Mesenchymal stem cell (in vitro differentiated cells and primary cell): Measurements from ENCODE around the gene PLVAP.

Source experiments
- DNase-seq: peaks from one replicate; pipeline ENCODE4 v3.0.0-alpha.2; 2013
- H2AFZ ChIP-seq: one replicate; pipeline ENCODE4 v1.6.1; 2013; ENCODE audit warnings: low read depth, mild to moderate bottlenecking, control low read depth, inconsistent platforms, low read length, moderate library complexity
- H2AK5ac ChIP-seq: 2 replicates; pipeline ENCODE4 v1.6.1; 2013; ENCODE audit warnings: low read length, moderate library complexity, mild to moderate bottlenecking, inconsistent platforms; ENCODE audit not compliant: severe bottlenecking
- H2BK120ac ChIP-seq: one replicate; pipeline ENCODE4 v1.6.1; 2013; ENCODE audit warnings: low read depth, mild to moderate bottlenecking, inconsistent platforms, low read length, moderate library complexity
- H2BK12ac ChIP-seq, 2 experiments: one replicate each; pipeline ENCODE4 v1.6.1; 2013; ENCODE audit warnings: inconsistent platforms in 2 of 2, low read length in 2 of 2, mild to moderate bottlenecking in 2 of 2, moderate library complexity in 2 of 2, control low read depth in 1 of 2
- H2BK15ac ChIP-seq: one replicate; pipeline ENCODE4 v1.6.1; 2013; ENCODE audit warnings: mild to moderate bottlenecking, low read depth, inconsistent platforms; ENCODE audit not compliant: poor library complexity, severe bottlenecking
- H2BK5ac ChIP-seq: 2 replicates; pipeline ENCODE4 v1.6.1; 2013; ENCODE audit warnings: low read depth, mild to moderate bottlenecking, low read length, control low read depth, inconsistent platforms; ENCODE audit not compliant: poor library complexity, severe bottlenecking
- H3K14ac ChIP-seq, 2 experiments: one replicate each; pipeline ENCODE4 v1.6.1; 2013; ENCODE audit warnings: inconsistent platforms in 2 of 2, low read length in 2 of 2, control low read depth in 1 of 2, mild to moderate bottlenecking in 1 of 2, moderate library complexity in 1 of 2
- H3K18ac ChIP-seq, 2 experiments: one replicate each; pipeline ENCODE4 v1.6.1; 2013; ENCODE audit warnings: inconsistent platforms in 2 of 2, low read length in 2 of 2, control low read depth in 1 of 2, low read depth in 1 of 2, mild to moderate bottlenecking in 1 of 2
- H3K23ac ChIP-seq, 2 experiments: one replicate each; pipeline ENCODE4 v1.6.1; 2013; ENCODE audit warnings: inconsistent platforms in 2 of 2, low read length in 2 of 2, mild to moderate bottlenecking in 2 of 2, moderate library complexity in 2 of 2, control low read depth in 1 of 2
- H3K27ac ChIP-seq: 2 replicates; pipeline ENCODE4 v1.5.1; 2013; ENCODE audit warnings: mild to moderate bottlenecking, moderate library complexity, low read length, control low read depth, inconsistent platforms; ENCODE audit not compliant: poor library complexity, severe bottlenecking
- H3K27me3 ChIP-seq, 2 experiments: 2 replicates each; pipeline versions ENCODE4 v1.6.1 to v1.7.0; 2013; ENCODE audit warnings: low read length in 2 of 2, mild to moderate bottlenecking in 2 of 2, moderate library complexity in 2 of 2, control low read depth in 1 of 2, inconsistent platforms in 1 of 2; ENCODE audit not compliant: control insufficient read depth in 1 of 2, insufficient read depth in 1 of 2
- H3K36me3 ChIP-seq, 2 experiments: 2 replicates each; pipeline versions ENCODE4 v1.6.1 to v1.7.0; 2013; ENCODE audit warnings: low read length in 2 of 2, control low read depth in 1 of 2, inconsistent platforms in 1 of 2, low read depth in 1 of 2, mild to moderate bottlenecking in 1 of 2; ENCODE audit not compliant: insufficient read depth in 2 of 2, control insufficient read depth in 1 of 2
- H3K4ac ChIP-seq, 2 experiments: one replicate each; pipeline ENCODE4 v1.6.1; 2013; ENCODE audit warnings: inconsistent platforms in 2 of 2, low read length in 2 of 2, mild to moderate bottlenecking in 2 of 2, moderate library complexity in 2 of 2, control low read depth in 1 of 2, low read depth in 1 of 2
- H3K4me1 ChIP-seq: 2 replicates; pipeline ENCODE4 v1.6.1; 2013; ENCODE audit warnings: low read depth, low read length, control low read depth; ENCODE audit not compliant: control insufficient read depth, insufficient read depth
- H3K4me2 ChIP-seq: 2 replicates; pipeline ENCODE4 v1.6.1; 2013; ENCODE audit warnings: low read length, mild to moderate bottlenecking, inconsistent platforms; ENCODE audit not compliant: poor library complexity, severe bottlenecking
- H3K4me3 ChIP-seq, 2 experiments: 2 replicates each; pipeline versions ENCODE4 v1.5.1 to v1.7.0; 2013; ENCODE audit warnings: low read length in 2 of 2, mild to moderate bottlenecking in 2 of 2, control low read depth in 1 of 2, low read depth in 1 of 2; ENCODE audit not compliant: insufficient read depth in 1 of 2
- H3K79me1 ChIP-seq: replicated peaks from 2 replicates; pipeline ENCODE4 v1.6.1; 2013; ENCODE audit warnings: mild to moderate bottlenecking, control low read depth, low read length, inconsistent platforms; ENCODE audit not compliant: poor library complexity, severe bottlenecking
- H3K9ac ChIP-seq: 2 replicates; pipeline ENCODE4 v1.7.0; 2013; ENCODE audit warnings: mild to moderate bottlenecking, low read length, moderate library complexity
- H3K9me3 ChIP-seq: 2 replicates; pipeline ENCODE4 v1.7.0; 2013; ENCODE audit warnings: mild to moderate bottlenecking, low read length; ENCODE audit not compliant: control insufficient read depth
- H4K8ac ChIP-seq: one replicate; pipeline ENCODE4 v1.6.1; 2013; ENCODE audit warnings: inconsistent platforms, mild to moderate bottlenecking, low read length, moderate library complexity
- H4K91ac ChIP-seq: one replicate; pipeline ENCODE4 v1.6.1; 2013; ENCODE audit warnings: mild to moderate bottlenecking, low read length, inconsistent platforms
- whole genome bisulfite sequencing: methylation state at CpG from one replicate; pipeline ENCODE4 v1.1.7; 2013; ENCODE audit warnings: mixed read lengths; 5-methylcytosine and 5-hydroxymethylcytosine counted together

Gene PLVAP

GRCh38 chr19:17418710-17419109 is 41.6 kb upstream of the PLVAP start:
- Histone ChIP-seq H3K4me2 (no peak overlapping the region), H3K27me3 (peaks cover 6 to 23% of the 10 kb centered on the region in 2 experiments), H2BK5ac (no peak overlapping the region), H4K91ac (no peak overlapping the region), H4K8ac (peak overlapping the region; percentile 81), H3K4me3 (peak overlapping the region in 1 of 2 experiments; percentile 79), H3K36me3 (peaks cover 12 to 13% of the 10 kb centered on the region in 2 experiments), H2AFZ (no peak overlapping the region), H2BK120ac (peak overlapping the region; percentile 83), H3K14ac (no peak overlapping the region), H3K18ac (peak overlapping the region; percentile 66 to 95), H3K27ac (no peak overlapping the region), H2BK12ac (no peak overlapping the region), H3K4ac (peak overlapping the region in 1 of 2 experiments; percentile 99), H3K23ac (no peak overlapping the region), H3K79me1 (peaks cover 11% of the 10 kb centered on the region), H2BK15ac (no peak overlapping the region), H3K4me1 (peaks cover 8% of the 10 kb centered on the region), H3K9ac (peak overlapping the region; percentile 89), H3K9me3 (no peaks in the 10 kb centered on the region), H2AK5ac (peak overlapping the region; percentile 98)
- WGBS: 82% methylated on average over 1 of the region's 3 CpGs
- DNase-seq: peak; percentile 51

DNA sequence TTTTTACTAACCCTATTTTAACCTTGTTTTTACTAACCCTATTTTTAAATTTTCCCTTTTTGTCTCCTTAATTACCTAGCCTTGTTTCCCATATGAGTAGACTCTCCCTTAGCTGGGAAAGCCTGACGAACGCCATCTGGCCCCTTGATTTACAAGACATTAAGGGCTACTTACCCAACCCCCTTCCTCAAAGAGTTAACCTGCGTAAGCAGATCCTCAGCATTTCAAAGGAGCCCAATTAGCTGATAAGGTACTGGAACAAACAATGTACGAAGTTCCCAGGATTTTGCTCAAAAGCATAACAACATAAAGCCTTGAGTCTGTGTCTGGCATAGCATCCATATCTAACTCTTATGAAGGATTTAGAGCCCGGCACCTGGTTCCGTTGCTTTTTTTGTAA is 38.0 kb upstream of the PLVAP start:
- Histone ChIP-seq H3K4me1 (peaks cover 2% of the 10 kb centered on the region), H2BK5ac (no peak overlapping the region), H4K8ac (peak overlapping the region; percentile 72), H3K23ac (no peak overlapping the region), H3K27me3 (peaks cover 6 to 31% of the 10 kb centered on the region in 2 experiments), H3K36me3 (no peaks in the 10 kb centered on the region), H2BK120ac (peak overlapping the region; percentile 79), H2AFZ (no peak overlapping the region), H3K79me1 (peaks cover 4% of the 10 kb centered on the region), H3K9ac (peak overlapping the region; percentile 36), H3K4me3 (no peak overlapping the region), H3K18ac (peak overlapping the region in 1 of 2 experiments; percentile 54), H3K4me2 (no peak overlapping the region), H4K91ac (no peak overlapping the region), H2AK5ac (no peak overlapping the region), H3K27ac (no peak overlapping the region), H3K14ac (no peak overlapping the region), H3K9me3 (no peaks in the 10 kb centered on the region), H3K4ac (peak overlapping the region in 1 of 2 experiments; percentile 84), H2BK15ac (no peak overlapping the region), H2BK12ac (peak overlapping the region in 1 of 2 experiments; percentile 84)
- DNase-seq: peak; percentile 49
- 21% methylated on average over 4 of the region's 6 CpGs for WGBS

DNA sequence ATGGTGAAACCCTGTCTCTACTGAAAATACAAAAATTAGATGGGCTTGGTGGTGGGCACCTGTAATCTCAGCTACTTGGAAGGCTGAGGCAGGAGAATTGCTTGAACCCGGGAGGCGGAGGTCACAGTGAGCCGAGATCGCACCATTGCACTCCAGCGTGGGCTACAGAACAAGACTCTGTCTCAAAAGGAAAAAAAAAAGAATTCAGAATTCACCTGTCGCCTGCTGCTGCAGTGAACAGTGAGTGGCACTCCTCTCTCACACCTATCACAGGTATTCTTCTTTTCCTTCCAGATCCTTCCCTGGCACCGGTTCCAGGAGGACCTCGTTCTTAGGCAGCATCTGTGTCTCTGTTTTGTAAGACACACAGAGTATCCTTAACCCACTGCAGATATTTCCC is 37.0 kb upstream of the PLVAP start:
- peaks cover 6 to 31% of the 10 kb centered on the region in 2 experiments for H3K27me3 ChIP-seq
- H2BK12ac ChIP-seq: peak overlapping the region; percentile 97 to 98
- H3K4me1 ChIP-seq: peaks cover 2% of the 10 kb centered on the region
- no peak overlapping the region for H3K23ac ChIP-seq
- no peak overlapping the region for H3K4me2 ChIP-seq
- H2AK5ac ChIP-seq: no peak overlapping the region
- no peak overlapping the region for H2BK5ac ChIP-seq
- H2AFZ ChIP-seq: no peak overlapping the region
- H3K4me3 ChIP-seq: no peak overlapping the region
- no peak overlapping the region for H3K9ac ChIP-seq
- peak overlapping the region in 1 of 2 experiments; percentile 75 for H3K4ac ChIP-seq
- H3K14ac ChIP-seq: peak overlapping the region in 1 of 2 experiments; percentile 32
- H2BK120ac ChIP-seq: peak overlapping the region; percentile 89
- no peaks in the 10 kb centered on the region for H3K36me3 ChIP-seq
- H3K79me1 ChIP-seq: peaks cover 2% of the 10 kb centered on the region
- WGBS: 97% methylated on average over 8 of the region's 8 CpGs
- peak overlapping the region; percentile 43 to 76 for H3K18ac ChIP-seq
- peak overlapping the region; percentile 61 for H4K91ac ChIP-seq
- no peak overlapping the region for H3K27ac ChIP-seq
- DNase-seq: no peak
- H2BK15ac ChIP-seq: no peak overlapping the region
- H4K8ac ChIP-seq: peak overlapping the region; percentile 72
- no peaks in the 10 kb centered on the region for H3K9me3 ChIP-seq

DNA sequence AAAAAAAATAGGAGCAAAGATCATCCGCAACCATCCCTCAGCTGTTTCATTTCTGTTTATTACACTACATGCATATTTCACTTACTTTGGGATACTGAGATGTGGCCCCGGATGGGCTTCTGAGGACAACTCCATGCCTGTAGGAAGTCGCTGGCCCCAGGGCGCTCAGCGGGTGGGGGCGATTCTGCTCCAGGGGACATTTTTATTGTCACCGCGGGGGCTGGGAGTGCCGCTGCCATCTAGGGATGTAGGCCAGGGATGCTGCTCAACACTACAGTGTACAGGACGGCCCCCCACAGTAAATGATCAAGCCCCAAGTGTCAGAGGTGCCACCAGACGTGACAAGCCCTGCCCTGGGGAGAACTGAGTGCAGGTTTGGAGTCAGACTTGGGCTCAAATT is 34.7 kb upstream of the PLVAP start:
- Histone ChIP-seq H3K79me1 (no peaks in the 10 kb centered on the region), H3K18ac (peak overlapping the region; percentile 31 to 71), H3K9me3 (no peaks in the 10 kb centered on the region), H3K4me3 (no peak overlapping the region), H2AK5ac (no peak overlapping the region), H3K14ac (peak overlapping the region in 1 of 2 experiments; percentile 91), H4K91ac (peak overlapping the region; percentile 74), H3K4me2 (no peak overlapping the region), H3K27ac (no peak overlapping the region), H2AFZ (peak overlapping the region; percentile 77), H3K4ac (peak overlapping the region; percentile 62 to 97), H2BK12ac (peak overlapping the region; percentile 51 to 99), H4K8ac (peak overlapping the region; percentile 33), H3K9ac (no peak overlapping the region), H3K4me1 (peaks cover 2% of the 10 kb centered on the region), H3K27me3 (peaks cover 6 to 30% of the 10 kb centered on the region in 2 experiments), H2BK15ac (peak overlapping the region; percentile 1), H2BK120ac (peak overlapping the region; percentile 94), H3K23ac (no peak overlapping the region), H3K36me3 (no peaks in the 10 kb centered on the region), H2BK5ac (no peak overlapping the region)
- no peak for DNase-seq
- 80% methylated on average over 11 of the region's 11 CpGs for WGBS
